ENCODE measurements around the gene RAB13.

DNA sequence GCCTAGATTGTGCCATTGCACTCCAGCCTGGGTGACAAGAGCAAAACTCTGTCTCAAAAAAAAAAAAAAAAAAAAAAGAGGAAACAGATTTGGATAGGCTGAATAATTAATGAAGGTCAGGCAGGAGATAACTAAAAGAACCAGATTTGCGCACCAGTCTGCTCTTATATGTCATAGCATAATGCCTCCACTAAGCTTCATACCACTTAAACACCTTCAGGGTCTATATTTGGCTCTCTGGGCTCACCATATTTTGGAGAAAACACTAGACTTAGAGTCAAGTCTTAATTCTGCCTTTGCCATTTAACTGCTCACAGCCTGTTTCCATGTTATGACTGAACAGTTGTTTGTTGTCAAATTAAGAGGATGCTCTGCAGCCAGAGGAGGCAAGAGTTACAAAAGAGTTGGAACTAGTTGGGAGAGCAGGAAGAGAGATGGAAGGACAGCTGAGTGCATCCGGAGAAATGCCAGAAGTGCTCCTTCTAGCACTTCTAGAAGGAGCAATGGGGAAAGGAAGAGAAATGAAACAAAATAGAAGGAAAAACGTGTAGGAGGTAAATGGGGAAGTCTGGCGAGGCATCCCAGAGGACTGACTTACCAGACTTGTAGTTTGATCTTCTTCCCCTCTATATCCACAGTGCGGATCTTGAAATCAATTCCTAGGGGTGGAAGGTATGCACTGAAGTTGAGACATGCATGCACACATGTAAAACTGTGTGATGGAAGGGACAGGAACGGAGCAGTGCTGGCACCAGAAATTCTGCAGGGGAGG, 1.8 kb downstream of the RAB13 start:
- TF ChIP-seq ELF1 (IDR thresholded peaks at IDR 0.05) = no peak
- no peak for TF ChIP-seq MEF2A (IDR thresholded peaks at IDR 0.05; ENCODE audit: borderline replicate concordance, low read depth)
- TF ChIP-seq, protein P1, sequence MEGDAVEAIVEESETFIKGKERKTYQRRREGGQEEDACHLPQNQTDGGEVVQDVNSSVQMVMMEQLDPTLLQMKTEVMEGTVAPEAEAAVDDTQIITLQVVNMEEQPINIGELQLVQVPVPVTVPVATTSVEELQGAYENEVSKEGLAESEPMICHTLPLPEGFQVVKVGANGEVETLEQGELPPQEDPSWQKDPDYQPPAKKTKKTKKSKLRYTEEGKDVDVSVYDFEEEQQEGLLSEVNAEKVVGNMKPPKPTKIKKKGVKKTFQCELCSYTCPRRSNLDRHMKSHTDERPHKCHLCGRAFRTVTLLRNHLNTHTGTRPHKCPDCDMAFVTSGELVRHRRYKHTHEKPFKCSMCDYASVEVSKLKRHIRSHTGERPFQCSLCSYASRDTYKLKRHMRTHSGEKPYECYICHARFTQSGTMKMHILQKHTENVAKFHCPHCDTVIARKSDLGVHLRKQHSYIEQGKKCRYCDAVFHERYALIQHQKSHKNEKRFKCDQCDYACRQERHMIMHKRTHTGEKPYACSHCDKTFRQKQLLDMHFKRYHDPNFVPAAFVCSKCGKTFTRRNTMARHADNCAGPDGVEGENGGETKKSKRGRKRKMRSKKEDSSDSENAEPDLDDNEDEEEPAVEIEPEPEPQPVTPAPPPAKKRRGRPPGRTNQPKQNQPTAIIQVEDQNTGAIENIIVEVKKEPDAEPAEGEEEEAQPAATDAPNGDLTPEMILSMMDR (IDR thresholded peaks at IDR 0.05) = no peak
- TF ChIP-seq MAX (IDR thresholded peaks at IDR 0.05; ENCODE audit: low read depth) = no peak
- TF ChIP-seq FOXM1 (IDR thresholded peaks at IDR 0.05; ENCODE audit: low read depth) = no peak
- no peak for TF ChIP-seq TAF1 (IDR thresholded peaks at IDR 0.05; ENCODE audit: borderline replicate concordance, low read depth, low read length)
- no peak for TF ChIP-seq MXI1 (IDR thresholded peaks at IDR 0.05; ENCODE audit: low read depth, low read length)
- no peak for TF ChIP-seq EP300 (IDR thresholded peaks at IDR 0.05; ENCODE audit: borderline replicate concordance in 1 of 2, low read depth in 1 of 2, low read length in 1 of 2)
- TF ChIP-seq, protein P2, sequence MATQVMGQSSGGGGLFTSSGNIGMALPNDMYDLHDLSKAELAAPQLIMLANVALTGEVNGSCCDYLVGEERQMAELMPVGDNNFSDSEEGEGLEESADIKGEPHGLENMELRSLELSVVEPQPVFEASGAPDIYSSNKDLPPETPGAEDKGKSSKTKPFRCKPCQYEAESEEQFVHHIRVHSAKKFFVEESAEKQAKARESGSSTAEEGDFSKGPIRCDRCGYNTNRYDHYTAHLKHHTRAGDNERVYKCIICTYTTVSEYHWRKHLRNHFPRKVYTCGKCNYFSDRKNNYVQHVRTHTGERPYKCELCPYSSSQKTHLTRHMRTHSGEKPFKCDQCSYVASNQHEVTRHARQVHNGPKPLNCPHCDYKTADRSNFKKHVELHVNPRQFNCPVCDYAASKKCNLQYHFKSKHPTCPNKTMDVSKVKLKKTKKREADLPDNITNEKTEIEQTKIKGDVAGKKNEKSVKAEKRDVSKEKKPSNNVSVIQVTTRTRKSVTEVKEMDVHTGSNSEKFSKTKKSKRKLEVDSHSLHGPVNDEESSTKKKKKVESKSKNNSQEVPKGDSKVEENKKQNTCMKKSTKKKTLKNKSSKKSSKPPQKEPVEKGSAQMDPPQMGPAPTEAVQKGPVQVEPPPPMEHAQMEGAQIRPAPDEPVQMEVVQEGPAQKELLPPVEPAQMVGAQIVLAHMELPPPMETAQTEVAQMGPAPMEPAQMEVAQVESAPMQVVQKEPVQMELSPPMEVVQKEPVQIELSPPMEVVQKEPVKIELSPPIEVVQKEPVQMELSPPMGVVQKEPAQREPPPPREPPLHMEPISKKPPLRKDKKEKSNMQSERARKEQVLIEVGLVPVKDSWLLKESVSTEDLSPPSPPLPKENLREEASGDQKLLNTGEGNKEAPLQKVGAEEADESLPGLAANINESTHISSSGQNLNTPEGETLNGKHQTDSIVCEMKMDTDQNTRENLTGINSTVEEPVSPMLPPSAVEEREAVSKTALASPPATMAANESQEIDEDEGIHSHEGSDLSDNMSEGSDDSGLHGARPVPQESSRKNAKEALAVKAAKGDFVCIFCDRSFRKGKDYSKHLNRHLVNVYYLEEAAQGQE (IDR thresholded peaks at IDR 0.05; ENCODE audit: low read depth, low read length) = no peak
- TF ChIP-seq, protein P3, sequence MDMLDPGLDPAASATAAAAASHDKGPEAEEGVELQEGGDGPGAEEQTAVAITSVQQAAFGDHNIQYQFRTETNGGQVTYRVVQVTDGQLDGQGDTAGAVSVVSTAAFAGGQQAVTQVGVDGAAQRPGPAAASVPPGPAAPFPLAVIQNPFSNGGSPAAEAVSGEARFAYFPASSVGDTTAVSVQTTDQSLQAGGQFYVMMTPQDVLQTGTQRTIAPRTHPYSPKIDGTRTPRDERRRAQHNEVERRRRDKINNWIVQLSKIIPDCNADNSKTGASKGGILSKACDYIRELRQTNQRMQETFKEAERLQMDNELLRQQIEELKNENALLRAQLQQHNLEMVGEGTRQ (IDR thresholded peaks at IDR 0.05; ENCODE audit: borderline replicate concordance, low read depth, low read length) = no peak
